Measurements from ENCODE around the gene ZBTB11. TPM values are rescaled to one million over a fixed set of nuclear protein-coding genes. Genes with fewer than 3 reads are reported as not detected.
A peak's percentile ranks its signal among the peaks of the same experiment; 100 is the strongest.

ZBTB11 gene
- total and polyA plus RNA-seq, 9 of the 15 experiments (the other 6 are each of a cell fraction or from before 2014, with no cell fraction given): 6.2 to 31.9 (median 21.4) TPM

DNA sequence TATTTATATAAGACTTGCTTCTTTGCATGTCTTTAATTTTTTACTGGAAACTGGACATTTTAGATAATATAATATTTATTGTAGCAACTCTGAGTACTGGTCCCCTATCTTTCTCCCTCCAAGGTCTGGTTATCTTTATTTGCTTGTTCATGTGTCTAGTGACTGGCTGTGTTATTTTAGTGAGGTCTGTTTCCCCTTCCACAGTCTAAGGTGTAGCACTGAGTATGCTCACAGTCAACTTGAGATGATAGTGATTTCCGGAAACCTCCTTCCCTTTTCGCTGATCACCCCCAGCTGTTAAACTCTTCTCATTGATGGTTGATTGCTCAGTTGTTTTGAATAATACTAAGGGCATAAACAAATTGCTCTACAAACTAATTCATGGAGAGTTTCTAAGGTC is 65.9 kb downstream of the ZBTB11 start (continued):
- TF ChIP-seq RCOR1 (IDR thresholded peaks at IDR 0.05; ENCODE audit: borderline replicate concordance in 1 of 2, low read depth in 2 of 2, low read length in 2 of 2): peak in 1 of 2 experiments; percentile 55; a peak in 1 of 4 replicates
- 0 out of 4 replicates have a peak, but pooled peaks of 1 of the 2 experiments have one; percentile 9 for TF ChIP-seq KDM1A (IDR thresholded peaks at IDR 0.05)
- no peak for TF ChIP-seq NELFE (IDR thresholded peaks at IDR 0.05; ENCODE audit: insufficient read depth, insufficient read length)
- TF ChIP-seq MED1 (CRISPR knock-in tag; IDR thresholded peaks at IDR 0.05; ENCODE audit: borderline replicate concordance): no peak
- no peak for TF ChIP-seq RBM39 (optimal IDR thresholded peaks at IDR 0.05; ENCODE audit: low read depth, low read length)
- TF ChIP-seq, protein P1, sequence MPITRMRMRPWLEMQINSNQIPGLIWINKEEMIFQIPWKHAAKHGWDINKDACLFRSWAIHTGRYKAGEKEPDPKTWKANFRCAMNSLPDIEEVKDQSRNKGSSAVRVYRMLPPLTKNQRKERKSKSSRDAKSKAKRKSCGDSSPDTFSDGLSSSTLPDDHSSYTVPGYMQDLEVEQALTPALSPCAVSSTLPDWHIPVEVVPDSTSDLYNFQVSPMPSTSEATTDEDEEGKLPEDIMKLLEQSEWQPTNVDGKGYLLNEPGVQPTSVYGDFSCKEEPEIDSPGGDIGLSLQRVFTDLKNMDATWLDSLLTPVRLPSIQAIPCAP (CRISPR knock-in tag; IDR thresholded peaks at IDR 0.05; ENCODE audit: borderline replicate concordance): no peak
- TF ChIP-seq TFAM (CRISPR knock-in tag; conservative IDR thresholded peaks at IDR 0.05): no peak
- TF ChIP-seq, protein P2, sequence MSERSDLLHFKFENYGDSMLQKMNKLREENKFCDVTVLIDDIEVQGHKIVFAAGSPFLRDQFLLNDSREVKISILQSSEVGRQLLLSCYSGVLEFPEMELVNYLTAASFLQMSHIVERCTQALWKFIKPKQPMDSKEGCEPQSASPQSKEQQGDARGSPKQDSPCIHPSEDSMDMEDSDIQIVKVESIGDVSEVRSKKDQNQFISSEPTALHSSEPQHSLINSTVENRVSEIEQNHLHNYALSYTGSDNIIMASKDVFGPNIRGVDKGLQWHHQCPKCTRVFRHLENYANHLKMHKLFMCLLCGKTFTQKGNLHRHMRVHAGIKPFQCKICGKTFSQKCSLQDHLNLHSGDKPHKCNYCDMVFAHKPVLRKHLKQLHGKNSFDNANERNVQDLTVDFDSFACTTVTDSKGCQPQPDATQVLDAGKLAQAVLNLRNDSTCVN (CRISPR knock-in tag; IDR thresholded peaks at IDR 0.05): no peak
- peak; percentile 37; the same call in 1 of the 2 replicates for TF ChIP-seq POLR2AphosphoS5 (IDR thresholded peaks at IDR 0.05; ENCODE audit: control insufficient read depth, insufficient read depth, low read depth, low read length)
- no peak for TF ChIP-seq PML (IDR thresholded peaks at IDR 0.05; ENCODE audit: low read length)
- TF ChIP-seq ZNF431 (CRISPR knock-in tag; IDR thresholded peaks at IDR 0.05): no peak
- no peak for TF ChIP-seq ARHGAP35 (IDR thresholded peaks at IDR 0.05; ENCODE audit: partially characterized antibody)
- no peak for TF ChIP-seq SMARCB1 (IDR thresholded peaks at IDR 0.05; ENCODE audit: insufficient read length, low read depth)
- TF ChIP-seq, protein P3, sequence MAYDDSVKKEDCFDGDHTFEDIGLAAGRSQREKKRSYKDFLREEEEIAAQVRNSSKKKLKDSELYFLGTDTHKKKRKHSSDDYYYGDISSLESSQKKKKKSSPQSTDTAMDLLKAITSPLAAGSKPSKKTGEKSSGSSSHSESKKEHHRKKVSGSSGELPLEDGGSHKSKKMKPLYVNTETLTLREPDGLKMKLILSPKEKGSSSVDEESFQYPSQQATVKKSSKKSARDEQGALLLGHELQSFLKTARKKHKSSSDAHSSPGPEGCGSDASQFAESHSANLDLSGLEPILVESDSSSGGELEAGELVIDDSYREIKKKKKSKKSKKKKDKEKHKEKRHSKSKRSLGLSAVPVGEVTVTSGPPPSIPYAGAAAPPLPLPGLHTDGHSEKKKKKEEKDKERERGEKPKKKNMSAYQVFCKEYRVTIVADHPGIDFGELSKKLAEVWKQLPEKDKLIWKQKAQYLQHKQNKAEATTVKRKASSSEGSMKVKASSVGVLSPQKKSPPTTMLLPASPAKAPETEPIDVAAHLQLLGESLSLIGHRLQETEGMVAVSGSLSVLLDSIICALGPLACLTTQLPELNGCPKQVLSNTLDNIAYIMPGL (CRISPR knock-in tag; IDR thresholded peaks at IDR 0.05): no peak
- TF ChIP-seq, protein P4, sequence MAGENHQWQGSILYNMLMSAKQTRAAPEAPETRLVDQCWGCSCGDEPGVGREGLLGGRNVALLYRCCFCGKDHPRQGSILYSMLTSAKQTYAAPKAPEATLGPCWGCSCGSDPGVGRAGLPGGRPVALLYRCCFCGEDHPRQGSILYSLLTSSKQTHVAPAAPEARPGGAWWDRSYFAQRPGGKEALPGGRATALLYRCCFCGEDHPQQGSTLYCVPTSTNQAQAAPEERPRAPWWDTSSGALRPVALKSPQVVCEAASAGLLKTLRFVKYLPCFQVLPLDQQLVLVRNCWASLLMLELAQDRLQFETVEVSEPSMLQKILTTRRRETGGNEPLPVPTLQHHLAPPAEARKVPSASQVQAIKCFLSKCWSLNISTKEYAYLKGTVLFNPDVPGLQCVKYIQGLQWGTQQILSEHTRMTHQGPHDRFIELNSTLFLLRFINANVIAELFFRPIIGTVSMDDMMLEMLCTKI (IDR thresholded peaks at IDR 0.05; ENCODE audit: partially characterized antibody): no peak
- TF ChIP-seq, protein P5, sequence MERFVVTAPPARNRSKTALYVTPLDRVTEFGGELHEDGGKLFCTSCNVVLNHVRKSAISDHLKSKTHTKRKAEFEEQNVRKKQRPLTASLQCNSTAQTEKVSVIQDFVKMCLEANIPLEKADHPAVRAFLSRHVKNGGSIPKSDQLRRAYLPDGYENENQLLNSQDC (CRISPR knock-in tag; IDR thresholded peaks at IDR 0.05): no peak
- TF ChIP-seq, protein P6, sequence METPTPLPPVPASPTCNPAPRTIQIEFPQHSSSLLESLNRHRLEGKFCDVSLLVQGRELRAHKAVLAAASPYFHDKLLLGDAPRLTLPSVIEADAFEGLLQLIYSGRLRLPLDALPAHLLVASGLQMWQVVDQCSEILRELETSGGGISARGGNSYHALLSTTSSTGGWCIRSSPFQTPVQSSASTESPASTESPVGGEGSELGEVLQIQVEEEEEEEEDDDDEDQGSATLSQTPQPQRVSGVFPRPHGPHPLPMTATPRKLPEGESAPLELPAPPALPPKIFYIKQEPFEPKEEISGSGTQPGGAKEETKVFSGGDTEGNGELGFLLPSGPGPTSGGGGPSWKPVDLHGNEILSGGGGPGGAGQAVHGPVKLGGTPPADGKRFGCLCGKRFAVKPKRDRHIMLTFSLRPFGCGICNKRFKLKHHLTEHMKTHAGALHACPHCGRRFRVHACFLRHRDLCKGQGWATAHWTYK (CRISPR knock-in tag; IDR thresholded peaks at IDR 0.05): no peak
- TF ChIP-seq TARDBP (IDR thresholded peaks at IDR 0.05): no peak
- no peak for TF ChIP-seq ELF4 (CRISPR knock-in tag; IDR thresholded peaks at IDR 0.05)
- no peak for TF ChIP-seq GABPB1 (CRISPR knock-in tag; IDR thresholded peaks at IDR 0.05)
- TF ChIP-seq, protein P7, sequence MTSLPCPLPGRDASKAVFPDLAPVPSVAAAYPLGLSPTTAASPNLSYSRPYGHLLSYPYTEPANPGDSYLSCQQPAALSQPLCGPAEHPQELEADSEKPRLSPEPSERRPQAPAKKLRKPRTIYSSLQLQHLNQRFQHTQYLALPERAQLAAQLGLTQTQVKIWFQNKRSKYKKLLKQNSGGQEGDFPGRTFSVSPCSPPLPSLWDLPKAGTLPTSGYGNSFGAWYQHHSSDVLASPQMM (CRISPR knock-in tag; IDR thresholded peaks at IDR 0.05): no peak
- TF ChIP-seq TAL1 (IDR thresholded peaks at IDR 0.05): peak; percentile 33; the same call in 1 of the 2 replicates

Measured in K562 (cell line).